Stimulated activated CD4-positive, alpha-beta T cell treated with anti-CD3 and anti-CD28 coated beads, Interleukin-2, amount 100 ng/mL, for 48 hours (primary cell): ENCODE data around the gene SPEG.

Source experiments
- DNase-seq, 2 donors: peaks; one replicate each; pipeline ENCODE4 v3.0.0-alpha.2; 2020

SPEG gene

GRCh38 chr2:219426068-219426443 lies 8.6 kb upstream of the SPEG start:
- no peak for DNase-seq

- no peak for DNase-seq
Measured at GRCh38 chr2:219426534-219427136, 8.0 kb upstream of the SPEG start.

- no peak for DNase-seq
Measured at GRCh38 chr2:219428469-219428868, 6.2 kb upstream of the SPEG start.

GRCh38 chr2:219429958-219430606 lies 4.6 kb upstream of the SPEG start:
- no peak for DNase-seq

- DNase-seq, result no peak
Measured at GRCh38 chr2:219430633-219431615, 3.7 kb upstream of the SPEG start.

- peak; percentile 26 to 45 for DNase-seq
Measured at GRCh38 chr2:219433666-219434467, 776 bp upstream of the SPEG start.

GRCh38 chr2:219434468-219434717 lies 250 bp upstream of the SPEG start:
- no peak for DNase-seq

- DNase-seq, result no peak
Measured at GRCh38 chr2:219435701-219436100, 1.1 kb downstream of the SPEG start.

- no peak for DNase-seq
Measured at GRCh38 chr2:219436491-219436890, 1.8 kb downstream of the SPEG start.

GRCh38 chr2:219437141-219437540 lies 2.5 kb downstream of the SPEG start:
- DNase-seq, result no peak

GRCh38 chr2:219437690-219438206 lies 3.1 kb downstream of the SPEG start:
- no peak for DNase-seq

- no peak for DNase-seq
Measured at GRCh38 chr2:219438453-219438852, 3.8 kb downstream of the SPEG start.

- DNase-seq, result no peak
Measured at GRCh38 chr2:219439506-219439905, 4.9 kb downstream of the SPEG start.

- no peak for DNase-seq
Measured at GRCh38 chr2:219440388-219441256, 6.0 kb downstream of the SPEG start.

- peak in 1 of 2 donors; percentile 31 for DNase-seq
Measured at GRCh38 chr2:219441451-219442255, 7.0 kb downstream of the SPEG start.

- no peak for DNase-seq
Measured at GRCh38 chr2:219442256-219443015, 7.8 kb downstream of the SPEG start.

GRCh38 chr2:219443016-219443696 lies 8.5 kb downstream of the SPEG start:
- no peak for DNase-seq

GRCh38 chr2:219443697-219444023 lies 9.0 kb downstream of the SPEG start:
- no peak for DNase-seq

- no peak for DNase-seq
Measured at GRCh38 chr2:219444566-219445091, 10.0 kb downstream of the SPEG start.
